NCI-H1930 (cell line): ENCODE data around the gene ZDHHC13.
"Not testable (repeated sequence)": the region's sequence is repeated elsewhere in the genome, so short reads cannot be mapped to it uniquely, and the experiment has no call there.

ENCODE experiments used
- DNase-seq, 2 experiments: peaks; one replicate each; lab custom pipeline; 2025; lab: John Stamatoyannopoulos, UW

The ZDHHC13 gene

DNA sequence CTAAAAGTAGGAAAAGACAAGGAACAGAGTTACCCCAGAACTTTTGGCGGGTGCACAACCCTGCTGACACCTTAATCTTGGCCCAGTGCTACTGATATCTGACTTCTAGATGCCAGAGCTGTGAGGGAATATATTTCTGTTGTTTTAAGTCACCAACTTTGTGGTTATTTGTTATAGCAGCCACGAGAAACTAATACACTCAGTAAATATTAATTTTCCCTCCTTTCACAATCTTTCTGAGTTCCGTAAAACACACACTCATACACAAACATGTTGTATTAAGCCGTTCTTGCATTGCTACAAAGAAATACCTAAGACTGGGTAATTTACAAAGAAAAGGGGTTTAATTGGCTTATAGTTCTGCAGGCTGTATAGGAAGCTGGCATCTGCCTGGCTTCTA, 16.1 kb upstream of the ZDHHC13 start:
- DNase-seq: no peak

DNA sequence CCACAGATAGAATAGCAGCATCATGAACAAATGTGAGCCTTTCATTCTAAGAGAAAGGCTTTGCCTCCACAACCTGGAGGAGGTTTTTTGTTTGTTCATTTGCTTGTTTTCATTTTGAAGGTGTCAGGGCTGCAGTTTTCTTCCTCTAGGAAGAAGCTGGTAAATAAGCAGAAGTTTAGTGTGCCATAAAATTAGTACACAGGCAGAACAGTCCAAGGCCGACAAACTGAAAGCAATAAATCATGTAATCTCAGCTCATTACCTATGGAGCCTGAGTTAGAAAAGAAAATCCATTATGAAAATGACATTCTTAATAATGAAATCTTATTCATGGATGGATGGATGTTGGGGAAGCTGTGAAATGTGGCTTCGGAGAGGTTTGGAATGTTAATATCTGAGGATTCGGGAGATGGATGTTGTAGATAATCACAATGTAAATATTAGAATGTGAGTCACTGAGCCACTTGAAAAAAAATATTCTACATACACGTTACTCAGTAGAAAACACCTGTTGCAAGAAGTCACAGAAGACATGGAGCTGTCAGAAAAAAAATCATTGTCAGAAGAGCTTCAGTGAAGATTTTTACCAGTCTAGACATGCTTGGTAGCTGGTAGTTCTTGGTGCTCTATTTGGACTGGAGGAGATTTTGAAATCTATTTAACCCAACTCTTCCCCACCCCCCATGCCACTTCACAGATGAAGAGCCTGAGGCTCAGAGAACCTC, 15.0 kb upstream of the ZDHHC13 start:
- no peak for DNase-seq

DNA sequence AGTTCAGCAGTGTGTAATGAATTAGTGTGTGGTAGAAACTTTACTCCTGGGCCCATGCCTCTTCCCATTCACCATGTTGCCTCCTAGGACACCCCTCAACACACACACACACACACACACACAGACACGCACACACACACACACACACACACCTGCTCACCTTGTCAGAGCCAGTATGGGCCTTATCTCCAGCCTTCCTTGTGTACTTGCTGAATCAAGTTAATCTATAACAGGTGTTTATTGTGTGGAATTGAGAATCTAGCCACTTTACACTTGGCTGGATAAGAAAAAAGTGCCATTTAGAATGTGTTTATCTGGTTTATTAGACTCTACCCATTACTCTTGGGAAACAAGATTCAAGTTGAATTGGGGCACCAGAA, 14.5 kb upstream of the ZDHHC13 start:
- no peak for DNase-seq

DNA sequence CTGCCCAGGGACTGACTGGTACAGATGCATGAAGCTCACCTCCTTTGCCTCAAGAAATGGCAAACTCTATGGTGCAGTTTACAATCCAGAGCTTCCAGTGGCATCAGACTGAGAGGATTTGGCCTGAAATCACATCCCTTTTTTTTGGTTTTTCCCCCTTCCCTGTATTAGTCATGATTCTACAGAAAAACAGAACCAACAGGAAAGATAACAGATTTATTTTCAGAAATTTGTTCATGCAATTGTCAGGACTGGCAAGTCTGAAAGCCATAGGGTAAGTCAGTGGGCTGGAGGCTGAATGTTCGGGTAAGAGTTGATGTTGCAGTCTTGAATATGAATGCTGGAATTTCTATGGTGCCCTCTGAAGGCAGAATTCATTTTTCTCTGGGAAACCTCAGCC, 12.0 kb upstream of the ZDHHC13 start:
- no peak for DNase-seq

DNA sequence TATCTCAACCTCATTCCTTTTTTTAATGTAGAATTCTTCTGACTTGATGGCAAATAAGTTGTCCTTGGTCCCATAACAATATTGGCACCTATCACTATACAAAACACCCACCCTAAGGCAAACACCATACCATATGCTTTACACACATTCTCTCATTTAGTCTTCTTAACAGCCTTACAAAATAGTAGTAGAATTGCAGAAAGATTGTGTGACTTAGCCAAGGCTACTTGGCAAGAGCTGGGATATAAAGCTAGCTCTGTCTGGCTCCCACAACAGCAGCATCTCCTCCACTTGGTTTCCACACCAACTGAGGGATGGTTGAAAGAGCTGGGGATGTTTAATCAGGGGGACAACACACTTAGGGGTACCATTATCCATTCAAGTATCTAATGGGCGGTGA, 9.8 kb upstream of the ZDHHC13 start:
- DNase-seq: no peak

DNA sequence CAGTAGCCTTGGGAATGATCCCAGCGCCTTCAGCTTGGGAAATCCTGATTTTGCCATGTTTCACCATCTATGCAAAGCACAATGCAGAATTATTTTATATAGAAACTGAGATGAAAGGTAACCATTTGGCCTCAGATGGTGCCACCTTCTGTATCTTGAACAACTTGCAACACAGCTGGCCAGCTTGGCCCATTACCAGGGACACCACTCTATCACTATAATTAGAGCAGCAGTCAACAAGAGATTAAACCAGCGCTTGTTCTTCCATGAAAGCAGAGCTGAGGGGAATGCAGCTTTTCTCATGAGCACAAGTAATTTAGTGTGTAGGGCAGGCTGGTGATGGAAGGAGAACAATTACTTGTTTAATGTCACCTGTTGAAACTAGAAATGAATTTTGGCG, 6.7 kb upstream of the ZDHHC13 start:
- DNase-seq: no peak

DNA sequence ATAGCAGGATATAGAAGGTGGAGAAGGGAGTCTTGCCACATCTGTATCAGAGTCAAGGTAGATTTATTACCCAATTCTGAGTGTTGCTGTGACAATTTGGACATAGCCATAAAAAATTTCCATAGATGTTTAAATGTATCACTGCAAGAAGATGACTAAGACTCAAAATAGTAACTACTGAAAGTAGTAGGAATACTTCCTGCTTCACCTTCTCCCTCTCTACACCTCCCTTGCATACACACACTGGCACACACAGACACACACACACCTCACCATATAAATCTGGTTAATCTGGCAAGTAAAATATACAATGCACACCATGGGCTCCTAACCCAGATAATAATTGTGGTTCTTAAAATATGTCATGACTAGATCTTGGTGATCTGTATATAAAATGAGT, 5.2 kb upstream of the ZDHHC13 start:
- DNase-seq: no peak

DNA sequence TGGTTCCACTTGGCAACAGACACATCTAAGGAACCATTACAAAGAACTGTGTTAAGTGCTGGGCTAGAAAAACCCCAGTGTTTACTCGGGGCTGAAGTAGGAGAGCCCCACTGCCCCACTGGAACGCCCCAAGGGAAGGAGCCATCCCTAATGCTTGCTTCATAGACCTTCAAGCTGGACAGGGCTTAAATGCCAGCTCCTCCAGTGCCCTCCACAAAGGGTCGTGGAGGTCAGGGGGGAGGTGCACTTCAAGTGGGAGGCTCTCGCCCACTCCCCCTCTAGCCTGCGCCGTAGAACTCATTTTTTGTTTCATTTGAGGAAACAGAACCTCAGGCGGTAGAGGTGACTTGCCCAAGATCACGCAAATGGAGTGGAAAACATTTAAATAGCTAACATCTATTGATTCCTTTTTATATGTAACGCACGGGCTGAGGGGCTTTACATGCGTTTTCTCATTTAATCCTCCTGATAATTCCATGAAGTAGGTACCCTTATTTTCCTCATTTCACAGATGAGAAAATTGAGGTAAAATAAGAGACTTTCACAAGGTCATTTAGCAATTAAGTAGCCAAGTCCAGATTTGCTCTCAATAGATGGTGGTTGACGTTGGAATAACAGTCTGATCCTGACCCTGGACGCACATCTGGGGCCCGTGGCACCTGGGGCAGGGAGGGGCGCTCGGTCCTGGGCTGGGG, 545 bp upstream of the ZDHHC13 start:
- DNase-seq: no peak

DNA sequence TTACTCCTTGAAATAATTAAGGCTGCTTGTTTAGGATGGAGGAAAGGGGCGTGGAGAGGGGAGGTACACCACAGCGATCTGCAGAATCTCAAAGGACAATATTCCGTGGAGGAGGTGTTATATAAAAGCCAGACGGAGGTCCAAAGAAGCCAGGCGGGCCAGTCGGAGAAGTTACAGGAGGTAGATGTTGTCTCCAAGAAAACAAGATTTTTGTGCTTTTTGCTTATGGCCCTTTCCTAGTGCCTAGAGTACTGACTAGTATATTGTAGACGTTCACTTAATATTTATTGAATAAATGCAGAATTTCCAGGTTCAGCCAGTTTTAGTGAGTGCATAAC, 761 bp downstream of the ZDHHC13 start:
- DNase-seq: no peak

DNA sequence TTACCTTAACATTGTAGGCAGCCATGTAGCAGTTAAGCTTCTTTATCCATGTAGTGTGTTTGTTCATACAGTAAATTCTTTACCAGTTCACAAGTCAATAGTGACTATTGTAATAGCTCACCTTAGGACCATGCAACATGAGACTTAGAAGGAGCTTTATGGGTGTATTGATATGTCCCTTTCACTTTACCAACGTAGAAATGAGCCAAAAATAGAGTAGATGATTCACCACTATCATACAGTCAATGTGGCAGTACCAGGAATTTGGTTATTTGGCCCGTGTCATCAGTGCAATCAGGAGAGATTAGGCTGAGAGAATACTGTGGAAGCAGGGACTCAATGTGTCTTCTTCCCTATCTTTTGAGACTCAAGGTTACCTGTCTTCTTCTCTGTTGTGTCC, 4.7 kb downstream of the ZDHHC13 start:
- no peak for DNase-seq

DNA sequence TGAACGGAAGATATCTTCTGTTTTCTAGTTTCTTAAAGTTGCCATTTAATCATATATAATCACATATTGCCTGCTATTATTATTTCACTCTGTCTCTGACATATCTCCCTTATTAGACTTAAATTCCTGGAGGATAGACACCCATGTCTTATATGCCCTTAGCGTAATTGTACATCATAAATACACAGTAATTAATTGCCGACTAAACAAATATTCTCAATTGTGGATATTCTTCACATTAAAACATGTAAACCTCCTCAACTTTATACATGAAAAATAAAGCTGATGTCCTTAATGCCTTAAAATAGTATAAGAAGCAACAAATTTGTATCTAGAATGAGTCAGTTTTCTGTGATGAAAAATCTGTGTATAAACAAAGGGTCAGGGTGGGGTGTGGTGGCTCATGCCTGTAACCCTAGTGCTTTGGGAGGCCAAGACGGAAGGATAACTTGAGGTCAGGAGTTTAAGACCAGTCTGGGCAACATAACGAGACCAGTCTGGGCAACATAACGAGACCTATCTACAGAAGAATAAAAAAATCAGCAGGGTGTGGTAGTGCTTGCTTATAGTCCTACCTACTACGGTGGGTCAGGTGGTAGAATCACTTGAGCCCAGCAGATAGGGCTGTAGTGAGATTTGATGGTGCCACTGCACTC, 6.1 kb downstream of the ZDHHC13 start:
- no peak for DNase-seq

DNA sequence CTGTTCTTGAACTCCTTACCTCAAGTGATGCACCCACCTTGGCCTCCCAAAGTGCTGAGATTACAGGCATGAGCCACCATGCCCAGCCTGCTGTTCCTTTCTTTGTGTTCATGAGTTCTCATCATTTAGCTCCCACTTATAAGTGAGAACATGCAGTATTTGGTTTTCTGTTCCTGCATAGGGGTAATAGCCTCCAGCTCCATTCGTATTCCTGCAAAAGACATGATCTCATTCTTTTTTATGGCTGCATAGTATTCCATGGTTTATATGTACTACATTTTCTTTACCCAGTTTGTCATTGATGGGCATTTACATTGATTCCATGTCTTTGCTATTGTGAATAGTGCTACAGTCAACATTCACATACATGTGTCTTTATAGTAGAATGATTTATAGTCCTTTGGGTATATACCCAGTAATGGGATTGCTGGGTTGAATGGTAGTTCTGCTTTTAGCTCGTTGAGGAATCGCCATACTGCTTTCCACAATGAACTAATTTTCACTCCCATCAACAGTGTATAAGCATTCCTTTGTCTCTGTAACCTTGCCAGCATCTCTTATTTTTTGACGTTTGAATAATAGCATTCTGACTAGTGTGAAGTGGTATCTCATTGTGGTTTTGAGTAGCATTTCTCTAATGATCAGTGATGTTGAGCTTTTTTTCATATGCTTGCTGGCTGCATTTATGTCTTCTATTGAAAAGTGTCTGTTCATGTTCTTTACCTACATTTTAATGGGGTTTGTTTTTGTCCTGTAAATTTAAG, 9.8 kb downstream of the ZDHHC13 start:
- DNase-seq: not testable (repeated sequence)

DNA sequence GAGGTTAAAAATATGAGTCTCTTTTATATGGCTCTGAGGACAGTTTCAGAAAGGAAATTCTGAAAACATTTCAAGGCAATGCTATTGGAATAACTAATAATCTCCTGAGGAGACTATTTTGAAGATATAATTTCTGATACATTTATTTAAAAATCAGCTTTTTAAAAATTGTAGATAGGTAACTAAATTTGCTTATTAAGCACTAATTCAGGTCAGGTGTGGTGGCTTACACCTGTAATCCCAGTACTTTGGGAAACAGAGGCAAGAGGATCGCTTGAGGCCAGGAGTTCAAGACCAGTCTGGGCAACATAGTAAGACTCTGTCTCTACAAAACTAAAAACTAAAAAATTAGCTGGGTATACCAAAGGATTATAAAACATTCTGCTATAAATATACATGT, 17.0 kb downstream of the ZDHHC13 start:
- no peak for DNase-seq

DNA sequence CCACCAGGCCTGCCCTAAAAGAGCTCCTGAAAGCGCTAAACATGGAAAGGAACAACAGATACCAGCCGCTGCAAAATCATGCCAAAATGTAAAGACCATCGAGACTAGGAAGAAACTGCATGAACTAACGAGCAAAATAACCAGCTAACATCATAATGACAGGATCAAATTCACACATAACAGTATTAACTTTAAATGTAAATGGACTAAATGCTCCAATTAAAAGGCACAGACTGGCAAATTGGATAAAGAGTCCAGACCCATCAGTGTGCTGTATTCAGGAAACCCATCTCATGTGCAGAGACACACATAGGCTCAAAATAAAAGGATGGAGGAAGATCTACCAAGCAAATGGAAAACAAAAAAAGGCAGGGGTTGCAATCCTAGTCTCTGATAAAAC, 19.9 kb downstream of the ZDHHC13 start:
- not testable (repeated sequence) for DNase-seq

DNA sequence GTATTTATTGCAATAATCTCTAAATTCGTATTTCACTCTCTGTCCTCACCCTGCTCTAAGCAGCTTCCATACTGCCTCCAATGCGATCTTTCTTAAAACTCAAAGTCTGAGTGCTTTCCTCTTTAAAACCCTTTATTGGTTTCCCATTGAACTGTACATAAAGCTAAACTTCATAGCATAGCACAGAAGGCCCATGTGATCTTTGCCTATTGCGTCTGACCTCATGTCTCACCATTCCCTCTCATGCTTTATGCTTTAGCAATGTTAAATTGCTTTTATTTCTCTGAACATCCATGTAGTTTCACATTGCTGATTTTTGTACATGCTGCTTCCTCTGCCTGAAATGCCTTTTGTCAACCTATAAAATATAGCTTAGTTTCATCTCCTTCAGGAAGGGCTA, 28.4 kb downstream of the ZDHHC13 start:
- DNase-seq: no peak

DNA sequence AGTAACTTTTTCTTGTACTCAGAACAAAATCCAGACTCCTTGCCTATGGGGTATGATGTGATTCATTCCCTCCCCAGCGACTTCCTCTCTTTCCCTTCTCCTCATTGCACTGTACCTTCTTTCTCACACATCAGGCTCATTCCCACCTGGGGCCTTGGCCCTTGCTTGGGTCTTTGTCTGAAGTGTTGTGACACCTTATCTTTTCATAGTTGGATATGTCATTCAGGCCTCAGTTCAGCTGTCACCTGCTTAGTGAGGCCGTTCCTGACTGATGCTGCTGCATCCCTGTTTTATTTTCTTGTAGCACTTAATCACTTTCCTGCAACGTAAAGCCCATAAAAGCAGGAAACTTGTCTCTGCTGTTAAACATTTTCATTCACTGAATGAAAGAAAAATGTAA, 39.9 kb downstream of the ZDHHC13 start:
- DNase-seq: no peak

DNA sequence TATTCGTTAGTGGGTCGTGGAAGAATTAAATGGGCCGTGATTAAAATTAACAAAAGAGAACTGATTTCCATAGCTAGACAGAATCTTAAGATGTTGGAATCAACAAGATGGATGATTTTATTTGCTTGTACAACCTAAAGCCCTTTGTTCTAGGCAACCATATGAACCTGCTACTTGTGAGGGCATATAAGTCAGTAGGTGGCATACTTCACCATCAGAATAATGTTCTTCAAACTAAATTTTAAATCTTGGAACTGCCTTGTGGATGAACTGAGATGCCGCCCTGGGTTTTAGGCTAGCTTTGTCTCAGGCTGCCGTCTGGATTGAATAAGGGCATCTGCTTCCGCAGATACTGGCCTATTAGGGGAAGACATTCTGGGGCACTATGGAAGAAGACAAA, 43.9 kb downstream of the ZDHHC13 start:
- DNase-seq: no peak

DNA sequence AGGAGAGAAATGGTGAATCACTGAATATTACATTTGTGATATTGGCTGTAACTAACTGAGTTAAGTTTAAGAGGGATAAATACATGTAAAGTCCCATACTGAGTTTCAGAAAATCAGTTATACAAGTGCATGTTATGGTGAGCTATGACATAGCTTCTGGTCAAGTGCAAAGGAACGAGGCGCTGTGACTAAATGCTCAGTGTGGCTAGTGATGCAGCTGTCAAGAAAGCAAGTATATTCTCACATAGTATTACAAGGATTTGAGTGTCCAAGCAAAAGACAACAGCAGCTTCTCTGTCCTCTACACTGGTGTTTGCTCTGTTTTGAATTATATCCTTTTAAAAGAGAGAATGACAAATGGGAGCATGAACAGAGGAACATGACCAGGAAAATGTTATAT, 44.7 kb downstream of the ZDHHC13 start:
- DNase-seq: no peak

DNA sequence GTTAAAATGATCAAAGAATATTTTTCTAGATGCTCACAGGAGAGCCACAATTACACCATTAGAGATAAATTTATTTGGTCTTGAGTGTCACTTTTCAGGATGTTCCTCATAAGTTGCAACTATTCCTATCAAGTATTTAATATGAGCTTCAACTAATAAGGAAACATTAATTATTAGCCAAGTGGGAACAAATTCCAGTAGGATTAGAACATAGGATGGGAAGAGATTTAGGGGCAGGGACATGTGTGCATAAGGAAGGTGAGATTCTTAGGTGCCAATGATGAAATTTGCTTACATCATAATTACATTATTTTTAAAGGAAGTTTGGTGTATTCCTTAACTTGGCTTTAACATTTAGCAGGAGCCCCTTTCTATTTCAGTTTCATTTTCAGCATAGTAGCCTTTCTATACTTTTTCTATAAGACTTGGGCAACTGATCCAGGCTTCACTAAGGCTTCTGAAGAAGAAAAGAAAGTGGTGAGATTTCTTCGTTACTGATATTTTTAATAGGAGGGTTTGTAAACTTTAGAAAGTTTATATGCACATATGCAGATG, 46.1 kb downstream of the ZDHHC13 start:
- DNase-seq: no peak

DNA sequence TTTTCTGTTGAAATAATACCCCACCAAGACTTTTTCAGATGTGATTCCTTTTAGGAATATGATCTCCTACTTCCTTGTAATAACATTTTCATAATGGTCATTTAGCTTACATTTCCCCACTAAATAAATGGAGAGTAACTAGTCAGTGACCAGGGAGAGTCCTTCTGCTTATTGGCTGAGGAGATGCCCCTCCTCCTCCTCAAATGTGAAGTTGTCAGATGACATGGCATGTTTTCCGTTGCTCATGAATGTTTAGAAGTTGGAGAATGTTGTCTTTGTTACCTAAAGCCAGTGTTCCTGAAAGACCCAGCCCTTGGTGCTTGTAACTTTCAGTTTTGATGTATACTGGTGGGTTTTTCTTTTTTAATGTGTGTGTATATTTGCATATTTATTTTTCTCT, 46.6 kb downstream of the ZDHHC13 start:
- no peak for DNase-seq

DNA sequence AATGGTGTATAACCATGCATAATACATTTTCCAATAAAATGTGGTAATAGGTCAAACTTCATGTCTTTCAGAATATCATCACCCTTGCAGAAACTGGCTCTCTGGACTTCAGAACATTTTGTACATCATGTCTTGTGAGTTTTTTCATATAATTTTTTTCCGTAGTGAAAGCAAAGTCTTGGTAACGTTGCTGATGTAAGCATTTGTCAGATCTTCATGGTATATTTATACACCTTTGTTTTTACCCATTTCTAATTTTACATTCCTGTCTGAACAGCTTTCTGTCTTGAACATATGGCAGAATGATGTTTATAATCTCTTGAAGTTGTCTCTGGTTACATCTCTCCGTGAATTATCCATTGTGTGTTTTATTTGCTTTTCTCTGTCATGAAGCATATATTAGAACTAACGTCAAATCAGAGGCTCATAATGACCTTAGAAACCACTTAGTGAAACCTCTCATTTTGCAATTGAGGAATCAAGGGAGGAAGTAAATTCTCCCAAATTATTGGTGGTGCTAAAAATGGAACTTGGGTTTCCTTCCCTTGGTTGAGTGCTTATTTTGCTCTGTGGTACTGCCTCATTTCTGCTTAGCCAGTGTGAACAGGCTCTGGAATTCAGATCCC, 47.4 kb downstream of the ZDHHC13 start:
- no peak for DNase-seq

DNA sequence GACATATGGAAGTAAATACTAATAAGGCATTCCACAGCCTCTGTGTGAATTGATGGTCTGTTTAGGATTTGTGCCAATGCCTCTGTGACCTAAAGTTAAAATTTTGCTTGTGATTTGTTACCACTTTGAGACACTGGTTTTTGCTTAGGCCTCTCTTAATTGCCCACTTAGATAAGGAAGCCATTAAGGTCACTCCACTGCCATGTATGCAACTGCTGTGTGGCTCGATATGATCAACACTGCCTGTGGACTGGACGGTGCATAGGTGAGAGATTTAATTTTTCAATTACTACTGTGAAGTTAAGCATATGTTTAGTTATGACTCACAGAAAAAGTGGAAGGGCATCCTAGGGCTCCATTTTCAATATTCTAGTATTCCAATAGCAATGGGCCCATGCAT, 47.9 kb downstream of the ZDHHC13 start:
- DNase-seq: no peak
